HG02973 (cell line): ENCODE results near the gene FXN.
"Not testable (repeated sequence)": the region's sequence is repeated elsewhere in the genome, so short reads cannot be mapped to it uniquely, and the experiment has no call there.

Source experiments
- ATAC-seq: cut with Tn5 transposase; IDR thresholded peaks from one replicate; pipeline ENCODE4 v1.9.1; 2021; ENCODE audit warnings: moderate library complexity; ENCODE audit not compliant: unreplicated experiment

FXN gene

GRCh38 chr9:69065660-69066059, 30.1 kb downstream of the FXN start:
- no peak for ATAC-seq

- no peak for ATAC-seq
These were observed 31.4 kb downstream of the FXN start for GRCh38 chr9:69066955-69067354.

- no peak for ATAC-seq
These were observed 34.6 kb downstream of the FXN start for GRCh38 chr9:69070201-69070600.

- ATAC-seq: no peak
These were observed 35.5 kb downstream of the FXN start for GRCh38 chr9:69071059-69071458.

- ATAC-seq: no peak
These were observed 37.6 kb downstream of the FXN start for GRCh38 chr9:69073103-69073502.

GRCh38 chr9:69074801-69075200, 39.2 kb downstream of the FXN start:
- no peak for ATAC-seq

GRCh38 chr9:69076550-69076949, 41.0 kb downstream of the FXN start:
- ATAC-seq: no peak

GRCh38 chr9:69078069-69078468, 42.5 kb downstream of the FXN start:
- no peak for ATAC-seq

- ATAC-seq: no peak
These were observed 43.0 kb downstream of the FXN start for GRCh38 chr9:69078581-69078980.

- ATAC-seq: no peak
These were observed 43.6 kb downstream of the FXN start for GRCh38 chr9:69079186-69079585.

GRCh38 chr9:69081261-69081660, 45.7 kb downstream of the FXN start:
- ATAC-seq: no peak

- no peak for ATAC-seq
These were observed 47.8 kb downstream of the FXN start for GRCh38 chr9:69083321-69083720.

GRCh38 chr9:69085569-69086283, 50.2 kb downstream of the FXN start:
- ATAC-seq: no peak

GRCh38 chr9:69086312-69086711, 50.8 kb downstream of the FXN start:
- no peak for ATAC-seq

- no peak for ATAC-seq
These were observed 51.2 kb downstream of the FXN start for GRCh38 chr9:69086769-69087168.

- ATAC-seq: no peak
These were observed 53.5 kb downstream of the FXN start for GRCh38 chr9:69089082-69089481.

- no peak for ATAC-seq
These were observed 53.9 kb downstream of the FXN start for GRCh38 chr9:69089491-69089890.

- ATAC-seq: no peak
These were observed 54.7 kb downstream of the FXN start for GRCh38 chr9:69090140-69090750.

- no peak for ATAC-seq
These were observed 55.4 kb downstream of the FXN start for GRCh38 chr9:69090946-69091345.

- no peak for ATAC-seq
These were observed 58.0 kb downstream of the FXN start for GRCh38 chr9:69093471-69094103.

GRCh38 chr9:69094361-69095135, 59.0 kb downstream of the FXN start:
- ATAC-seq: not testable (repeated sequence)

GRCh38 chr9:69097064-69097463, 61.5 kb downstream of the FXN start:
- no peak for ATAC-seq
